Lower lobe of right lung (tissue), 2 donors: Measurements from ENCODE around the gene MROH2A. TPM values are rescaled to one million over a fixed set of nuclear protein-coding genes. Genes with fewer than 3 reads are reported as not detected.

Experiments used
- ATAC-seq, 2 donors: fragments of 200-7000 bp; cut with Tn5 transposase; one replicate each; pipeline ENCODE4 v1.9.1; 2020 to 2022; ENCODE audit warnings: mild to moderate bottlenecking in 2 of 2, moderate library complexity in 2 of 2
- DNase-seq: peaks from one replicate; pipeline ENCODE4 v3.0.0-alpha.2; 2020
- H3K27ac ChIP-seq: fragments of 200-600 bp; one replicate; pipeline ENCODE4 v1.8.0; 2022
- H3K27me3 ChIP-seq: fragments of 200-600 bp; one replicate; pipeline ENCODE4 v1.8.0; 2022; ENCODE audit warnings: low read depth
- H3K36me3 ChIP-seq: fragments of 200-600 bp; one replicate; pipeline ENCODE4 v1.8.0; 2022; ENCODE audit warnings: mild to moderate bottlenecking
- H3K4me1 ChIP-seq: fragments of 200-600 bp; one replicate; pipeline ENCODE4 v1.8.0; 2022
- H3K4me3 ChIP-seq: fragments of 200-600 bp; one replicate; pipeline ENCODE4 v1.8.0; 2022; ENCODE audit warnings: mild to moderate bottlenecking
- H3K9me3 ChIP-seq: fragments of 200-600 bp; one replicate; pipeline ENCODE4 v1.8.0; 2022
- CTCF ChIP-seq: fragments of 200-600 bp; IDR thresholded peaks from one replicate; pipeline ENCODE4 v1.8.0; 2022; ENCODE audit warnings: antibody characterized with exemption, mild to moderate bottlenecking
- intact Hi-C: fragments of 100-400 bp; cut with DNase I; formaldehyde crosslinking; loops from one replicate; pipeline ENCODE4 v1.11.0; 2022
- total RNA-seq: library from RNA; stranded (reverse); fragmentation: NEBNext Ultra II Directional; extraction: Animal tissue kit (Norgen Biotek cat#: 25700); gene quantifications from one replicate; pipeline ENCODE4 v1.2.1, GENCODE V29; 2021
- donor health status: DM: no; HTN: yes; CAD: no; lungs with severe emphysema.

The MROH2A gene
- total RNA-seq, 1 donor from 2014 or later = not detected

- H3K36me3 ChIP-seq = no peaks in the 10 kb centered on the region
- no peak for DNase-seq
- intact Hi-C loops = no loop called here
- peaks cover 5% of the 10 kb centered on the region for H3K27me3 ChIP-seq
- no peak for TF ChIP-seq CTCF
- no peaks in the 10 kb centered on the region for H3K9me3 ChIP-seq
- no peak overlapping the region for H3K4me3 ChIP-seq
- H3K4me1 ChIP-seq = no peaks in the 10 kb centered on the region
- ATAC-seq = no peak
- no peak overlapping the region for H3K27ac ChIP-seq
These were observed 16.9 kb upstream of the MROH2A start for GRCh38 chr2:233761040-233761769.

- no peak for TF ChIP-seq CTCF
- Histone ChIP-seq H3K4me1 (no peaks in the 10 kb centered on the region), H3K27ac (no peak overlapping the region), H3K9me3 (no peaks in the 10 kb centered on the region), H3K4me3 (no peak overlapping the region), H3K27me3 (peaks cover 5% of the 10 kb centered on the region), H3K36me3 (no peaks in the 10 kb centered on the region)
- intact Hi-C loops = no loop called here
- ATAC-seq (no peak), DNase-seq (no peak)
These were observed 13.9 kb upstream of the MROH2A start for GRCh38 chr2:233764264-233764663.

- Histone ChIP-seq H3K27ac (no peak overlapping the region), H3K36me3 (no peaks in the 10 kb centered on the region), H3K9me3 (no peaks in the 10 kb centered on the region), H3K4me3 (no peak overlapping the region), H3K27me3 (peaks cover 5% of the 10 kb centered on the region), H3K4me1 (no peaks in the 10 kb centered on the region)
- DNase-seq = no peak
- no peak for ATAC-seq
- intact Hi-C loops = no loop called here
- TF ChIP-seq CTCF = no peak
These were observed 13.4 kb upstream of the MROH2A start for GRCh38 chr2:233764761-233765160.

- DNase-seq = no peak
- Histone ChIP-seq H3K27me3 (peaks cover 5% of the 10 kb centered on the region), H3K27ac (no peak overlapping the region), H3K9me3 (no peaks in the 10 kb centered on the region), H3K4me1 (no peaks in the 10 kb centered on the region), H3K4me3 (no peak overlapping the region), H3K36me3 (no peaks in the 10 kb centered on the region)
- no peak for ATAC-seq
- TF ChIP-seq CTCF = no peak
- intact Hi-C loops = no loop called here
These were observed 11.7 kb upstream of the MROH2A start for GRCh38 chr2:233766416-233766815.

- no peak overlapping the region for H3K27ac ChIP-seq
- no peaks in the 10 kb centered on the region for H3K9me3 ChIP-seq
- no peak for TF ChIP-seq CTCF
- DNase-seq = no peak
- H3K27me3 ChIP-seq = peaks cover 4% of the 10 kb centered on the region
- no peaks in the 10 kb centered on the region for H3K4me1 ChIP-seq
- intact Hi-C loops = no loop called here
- H3K36me3 ChIP-seq = no peaks in the 10 kb centered on the region
- ATAC-seq = no peak
- no peak overlapping the region for H3K4me3 ChIP-seq
These were observed 10.1 kb upstream of the MROH2A start for GRCh38 chr2:233768076-233768475.
